ENCODE measurements around the gene UBE2D1.

Gene UBE2D1

DNA sequence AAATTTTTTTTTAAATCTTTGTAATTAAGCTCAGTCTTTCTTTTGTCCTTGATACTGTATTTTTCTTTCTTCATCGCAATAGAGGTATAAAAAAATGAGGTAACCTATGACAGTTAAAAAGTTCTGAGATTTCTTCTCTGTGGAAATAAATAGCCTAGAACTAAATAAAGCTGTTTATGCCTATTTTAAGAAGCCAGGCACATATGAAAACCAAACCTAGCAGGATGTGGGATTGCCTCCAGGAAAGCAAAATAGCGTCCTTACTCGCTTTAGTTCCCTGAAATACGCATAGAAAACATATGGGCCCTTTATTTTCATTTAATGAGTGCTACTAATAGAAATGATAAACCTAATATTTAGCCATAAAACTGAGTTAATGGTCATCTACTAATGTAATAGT lies 6.6 kb downstream of the UBE2D1 start:
- DNase-seq (ENCODE audit: low spot score) = no peak

DNA sequence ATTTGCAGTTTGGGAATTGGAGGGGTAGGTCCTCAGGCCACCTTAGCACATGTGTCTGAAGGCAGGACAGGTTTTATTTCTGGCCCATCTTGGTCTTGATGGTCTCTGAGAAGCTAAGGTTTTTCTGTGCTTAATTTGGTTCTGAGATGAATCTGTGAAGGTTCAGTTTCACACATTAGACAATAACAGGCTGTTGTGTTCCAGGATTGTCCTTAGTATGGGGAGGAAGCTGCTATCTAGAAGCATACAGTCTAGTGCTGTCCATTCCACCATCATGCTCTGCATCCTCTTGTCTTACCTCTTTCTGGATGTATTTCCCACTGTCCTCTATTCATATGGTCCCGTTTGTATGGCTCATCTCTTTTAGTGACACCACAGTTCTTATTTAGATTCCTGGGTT lies 7.1 kb downstream of the UBE2D1 start:
- DNase-seq (ENCODE audit: low spot score) = no peak

DNA sequence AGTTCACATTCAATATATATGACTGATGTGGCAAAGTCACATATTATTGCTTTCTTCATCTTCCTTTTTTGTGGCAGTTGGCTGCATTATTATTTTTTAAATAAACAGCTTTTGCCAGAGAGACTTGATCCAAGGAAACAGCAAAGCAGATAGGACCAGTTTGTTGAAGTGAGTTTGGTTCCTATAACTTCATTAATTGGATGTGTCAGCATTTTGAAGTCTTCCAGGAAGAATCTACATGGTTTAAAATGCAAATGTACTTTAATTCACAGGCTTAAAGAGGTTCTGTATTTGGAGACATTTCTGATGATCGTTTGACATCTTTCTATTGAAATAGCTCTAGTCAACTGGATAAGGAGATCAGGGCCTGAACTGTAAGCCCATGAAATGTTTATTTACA lies 13.2 kb downstream of the UBE2D1 start:
- no peak for DNase-seq (ENCODE audit: low spot score)

DNA sequence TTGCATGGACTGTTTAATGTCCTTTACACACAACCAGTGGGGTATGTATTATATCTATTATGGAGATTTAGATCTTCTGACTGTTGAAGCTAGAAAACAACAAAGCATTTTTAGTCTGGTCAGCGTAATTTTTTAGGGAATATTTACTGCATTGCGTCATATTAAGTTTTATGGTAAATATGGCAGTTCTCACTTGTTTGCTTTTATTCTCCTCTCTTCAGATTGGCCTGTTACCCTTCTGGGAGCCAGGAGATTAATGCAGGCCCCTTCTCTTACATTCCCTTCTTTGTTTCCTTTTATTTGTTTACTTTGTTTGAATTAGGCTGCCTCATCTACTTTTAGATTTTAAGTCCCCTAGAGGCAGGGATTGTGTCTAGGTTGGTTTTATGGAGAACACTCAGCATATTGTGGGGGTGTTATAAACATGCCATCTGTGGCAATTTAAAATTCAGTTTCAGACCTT lies 13.8 kb downstream of the UBE2D1 start:
- no peak for DNase-seq (ENCODE audit: low spot score)

DNA sequence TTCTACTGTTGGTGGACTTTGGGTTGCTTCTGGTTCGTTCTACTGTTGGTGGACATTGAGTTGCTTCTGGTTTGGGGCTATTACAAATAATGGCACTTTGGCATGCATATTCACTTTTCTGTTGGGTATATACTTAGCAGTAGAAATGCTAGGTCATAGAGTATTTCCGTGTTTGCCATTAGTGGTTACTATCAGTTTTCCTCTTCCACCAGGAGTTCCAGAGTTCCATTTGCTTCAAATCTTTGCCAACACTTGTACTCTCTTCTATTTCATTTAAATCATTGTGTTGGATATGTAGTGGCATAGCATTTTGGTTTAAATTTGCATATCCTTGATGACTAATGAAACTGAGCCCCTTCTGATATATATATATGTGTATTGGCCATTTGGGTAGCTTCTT lies 15.2 kb downstream of the UBE2D1 start:
- no peak for DNase-seq (ENCODE audit: low spot score)

DNA sequence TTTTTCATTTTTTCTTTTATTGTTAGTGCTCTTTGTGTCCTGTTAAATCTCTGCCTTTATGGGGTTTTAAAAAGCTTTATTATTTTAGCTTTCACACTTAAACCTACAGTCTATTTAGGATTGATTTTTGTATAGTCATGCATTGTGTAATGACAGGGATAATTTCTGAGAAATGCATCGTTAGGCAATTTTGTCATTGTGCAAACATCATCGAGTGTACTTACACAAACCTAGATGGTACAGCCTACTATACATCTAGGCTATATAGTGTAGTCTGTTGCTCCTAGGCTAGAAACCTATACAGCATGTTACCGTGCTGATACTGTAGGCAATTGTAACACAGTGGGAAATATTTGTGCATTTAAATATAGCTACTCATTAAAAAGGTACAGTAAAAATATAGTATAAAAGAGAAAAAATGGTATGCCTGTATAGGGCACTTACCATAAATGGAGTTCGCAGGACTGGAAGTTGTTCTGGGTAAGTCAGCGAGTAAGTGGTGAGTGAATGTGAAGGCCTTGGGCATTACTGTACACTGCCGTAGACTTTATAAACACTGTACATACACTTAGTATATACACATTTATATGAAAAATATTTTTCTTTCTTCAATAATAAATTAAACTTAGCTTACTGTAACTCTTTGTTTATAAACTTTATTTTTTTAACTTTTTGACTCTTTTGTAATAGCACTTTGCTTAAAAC lies 16.0 kb downstream of the UBE2D1 start:
- DNase-seq (ENCODE audit: low spot score) = no peak

DNA sequence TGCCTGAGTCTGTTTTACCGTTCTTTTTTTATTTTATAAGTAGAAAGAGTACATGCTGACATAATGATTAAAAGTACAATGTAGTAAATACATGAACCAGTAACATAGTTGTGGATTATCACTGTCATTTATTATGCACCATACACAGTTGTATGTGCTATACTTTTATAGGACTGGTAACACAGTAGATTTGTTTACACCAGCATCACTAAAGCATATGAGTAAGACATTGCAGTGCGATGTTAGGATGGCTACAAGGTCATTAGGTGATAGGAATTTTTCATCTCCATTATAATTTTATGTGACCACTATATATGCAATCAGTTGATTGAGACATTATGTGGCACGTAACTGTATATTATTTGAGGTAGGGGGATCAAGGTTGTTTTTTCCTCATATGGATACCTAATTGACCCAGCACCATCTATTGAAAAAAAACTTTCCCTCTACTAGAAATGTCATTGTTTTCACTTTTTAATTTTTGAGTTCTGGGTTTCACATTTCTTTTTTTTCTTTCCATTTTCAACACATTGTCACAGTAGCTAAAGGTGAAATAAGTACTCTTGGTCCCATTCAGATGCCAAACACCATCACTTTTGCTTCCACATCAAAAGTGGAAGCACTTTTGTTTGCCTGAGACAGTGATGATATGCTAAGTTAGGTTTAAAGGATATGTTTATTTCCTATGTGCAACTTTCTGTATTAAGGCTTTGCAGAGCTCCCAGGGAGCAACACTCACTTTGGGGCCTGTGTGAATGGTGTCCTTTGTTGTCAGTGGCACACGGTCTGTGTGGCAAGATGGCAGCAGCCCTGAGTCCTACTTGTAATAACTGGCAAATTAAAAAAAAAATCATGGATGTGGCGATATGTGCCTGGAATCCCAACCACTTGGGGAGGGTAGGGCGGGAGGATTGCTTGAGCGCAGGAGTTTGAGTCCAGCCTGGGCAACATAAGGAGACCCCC lies 17.1 kb downstream of the UBE2D1 start:
- DNase-seq (ENCODE audit: low spot score) = no peak

DNA sequence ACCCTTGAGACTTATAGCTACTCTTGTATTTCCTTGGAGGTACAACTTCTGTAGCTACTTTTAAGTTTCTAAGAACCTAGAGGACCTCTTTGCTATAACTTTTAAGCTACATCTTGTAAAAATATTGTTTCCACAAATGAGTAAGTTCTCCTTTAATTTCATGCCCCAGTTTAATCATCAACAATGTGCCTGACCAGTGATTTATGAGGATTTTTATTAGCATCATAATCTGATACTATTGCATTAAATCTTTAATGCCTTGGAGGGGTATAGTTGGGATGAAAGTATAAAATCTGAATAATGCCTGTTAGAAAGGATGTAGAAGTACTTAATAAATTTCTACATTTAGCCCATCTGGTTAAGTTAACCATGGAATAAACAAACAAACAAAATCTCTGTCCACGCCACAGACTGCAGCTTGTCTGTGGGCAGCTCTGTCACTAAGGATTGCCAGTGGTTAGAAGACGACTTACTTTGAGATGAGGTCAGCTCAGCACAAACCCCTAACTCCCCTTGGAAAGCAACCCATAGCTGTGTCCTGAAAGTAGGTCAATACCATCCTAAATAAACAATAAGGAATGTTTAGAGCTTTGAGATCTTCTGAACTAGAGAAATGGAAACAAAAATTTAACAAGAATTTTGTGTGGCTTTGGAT lies 18.3 kb downstream of the UBE2D1 start:
- DNase-seq (ENCODE audit: low spot score) = no peak

DNA sequence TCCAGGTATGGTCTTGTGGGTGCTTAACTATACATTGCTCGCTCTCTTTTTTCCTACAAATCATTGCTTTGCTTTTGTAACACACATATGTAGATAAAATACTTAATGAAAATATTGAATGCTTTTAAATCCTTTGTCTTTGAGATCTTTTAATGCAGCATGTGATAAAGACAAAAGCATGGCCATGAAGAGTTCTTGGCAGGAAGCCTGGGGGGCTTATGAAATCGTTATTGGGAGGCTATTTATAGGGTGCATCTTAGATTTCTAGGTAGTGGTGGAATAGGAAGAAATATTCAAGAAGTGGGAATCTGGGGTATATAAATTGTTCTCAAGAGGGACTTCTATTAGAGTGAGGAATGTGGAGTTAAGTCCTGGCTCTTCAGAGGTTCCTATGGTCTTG lies 21.9 kb downstream of the UBE2D1 start:
- no peak for DNase-seq (ENCODE audit: low spot score)

DNA sequence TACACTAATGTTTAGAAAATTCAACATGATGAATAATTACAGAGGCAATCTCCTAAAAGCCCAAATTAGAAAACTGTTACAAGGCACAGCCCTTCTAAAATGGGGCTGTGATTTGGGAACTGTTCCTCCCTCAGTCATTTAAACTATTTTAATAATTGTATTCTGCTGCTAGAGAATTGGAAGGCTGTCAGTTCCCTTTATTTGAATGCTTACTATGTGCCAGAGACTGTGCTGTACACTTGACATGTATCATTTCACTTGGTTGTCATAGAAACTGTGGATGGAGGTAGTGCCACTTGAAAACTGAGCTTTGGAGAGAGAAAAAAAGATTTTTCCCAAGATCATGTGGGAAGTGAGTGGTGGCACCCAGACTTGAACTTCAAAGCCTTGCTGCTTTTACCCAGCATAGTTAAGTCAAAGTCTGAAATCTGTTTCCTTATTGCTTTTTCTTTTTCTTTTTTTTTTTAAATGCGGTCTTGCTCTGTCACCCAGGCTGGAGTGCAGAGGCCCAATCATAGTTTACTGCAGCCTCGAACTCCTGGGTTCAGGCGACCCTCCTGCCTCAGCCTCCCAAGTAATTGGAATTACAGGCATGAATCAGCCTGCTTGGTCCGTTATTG lies 23.6 kb downstream of the UBE2D1 start:
- no peak for DNase-seq (ENCODE audit: low spot score)

DNA sequence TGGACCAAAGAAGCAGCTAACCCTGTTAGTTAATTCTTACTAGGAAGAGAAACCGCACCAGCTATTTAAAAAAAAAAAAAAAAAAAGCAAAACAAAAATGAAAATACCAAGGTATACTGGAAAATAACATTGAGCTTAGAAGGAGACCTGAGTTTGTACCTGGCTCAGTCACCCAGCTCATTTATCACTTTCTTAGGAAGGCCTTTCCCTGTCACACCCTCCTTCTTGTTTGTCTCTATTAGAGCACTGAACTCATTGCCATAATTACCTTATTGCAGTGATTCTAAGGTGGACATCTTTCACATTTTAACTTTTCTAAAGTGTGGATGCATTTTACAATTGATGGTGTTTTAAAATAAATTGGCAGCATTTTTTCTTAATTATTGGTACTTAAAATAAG lies 24.1 kb downstream of the UBE2D1 start:
- no peak for DNase-seq (ENCODE audit: low spot score)

DNA sequence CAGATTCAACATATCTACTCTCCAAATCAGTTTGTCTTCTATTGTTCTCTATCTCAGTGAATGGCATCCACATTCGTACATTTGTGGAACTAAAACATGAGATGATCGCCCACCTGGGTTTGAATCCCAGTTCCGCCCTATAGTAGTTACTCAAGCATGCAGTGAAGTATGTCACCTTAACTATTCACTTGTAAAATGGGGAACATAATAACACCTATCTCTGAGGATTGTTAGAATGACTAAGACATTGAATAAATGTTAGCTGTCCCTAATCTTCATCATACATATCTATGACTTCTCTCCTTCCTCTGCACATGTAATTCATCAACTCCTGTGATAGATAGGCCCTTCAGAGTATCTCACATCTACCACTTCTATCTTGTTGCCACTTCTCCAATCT lies 24.7 kb downstream of the UBE2D1 start:
- DNase-seq (ENCODE audit: low spot score) = no peak

DNA sequence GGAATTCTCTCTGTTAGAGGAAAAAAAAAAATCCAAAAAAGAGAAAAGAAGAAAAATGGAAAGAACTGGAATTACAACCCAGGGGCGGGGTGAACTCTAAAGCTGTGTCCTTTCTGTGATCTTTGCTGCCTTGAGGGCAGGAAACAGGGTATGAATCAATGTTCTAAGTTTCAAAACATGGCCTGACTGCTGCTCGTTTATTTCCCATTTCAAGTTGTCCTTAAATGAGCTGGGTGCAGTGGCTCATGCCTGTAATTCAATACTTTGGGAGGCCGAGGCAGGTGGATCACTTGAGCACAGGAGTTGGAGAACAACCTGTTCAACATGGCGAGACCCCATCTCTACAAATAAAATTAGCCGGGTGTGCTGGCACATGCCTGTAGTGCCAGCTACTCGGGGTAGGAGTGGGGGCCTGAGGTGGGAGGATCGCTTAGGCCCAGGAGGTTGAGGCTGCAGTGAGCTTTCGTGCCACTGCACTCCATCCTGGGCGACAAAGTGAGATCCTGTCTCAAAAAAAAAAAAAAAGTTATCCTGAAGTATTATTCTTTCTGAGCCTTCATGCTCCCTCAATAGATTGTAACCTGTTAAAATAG lies 25.7 kb downstream of the UBE2D1 start:
- no peak for DNase-seq (ENCODE audit: low spot score)

DNA sequence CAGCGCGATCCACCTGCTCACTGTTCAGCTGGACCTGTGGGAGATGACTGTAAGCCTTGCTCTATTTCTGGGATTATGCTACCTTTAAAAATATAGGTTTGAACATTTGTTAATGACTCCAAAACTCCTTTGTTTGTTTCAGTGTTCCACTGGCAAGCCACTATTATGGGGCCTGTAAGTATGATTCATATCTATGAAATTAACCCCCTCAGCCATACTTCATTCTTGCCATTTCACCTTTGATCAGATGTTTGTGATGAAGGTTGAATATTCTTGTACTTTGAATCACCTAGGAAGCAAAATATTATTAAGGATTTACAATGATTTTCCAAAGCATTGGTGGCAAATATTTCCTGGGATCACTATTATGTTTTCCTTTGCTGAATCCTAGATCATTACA lies 26.5 kb downstream of the UBE2D1 start:
- no peak for DNase-seq (ENCODE audit: low spot score)

DNA sequence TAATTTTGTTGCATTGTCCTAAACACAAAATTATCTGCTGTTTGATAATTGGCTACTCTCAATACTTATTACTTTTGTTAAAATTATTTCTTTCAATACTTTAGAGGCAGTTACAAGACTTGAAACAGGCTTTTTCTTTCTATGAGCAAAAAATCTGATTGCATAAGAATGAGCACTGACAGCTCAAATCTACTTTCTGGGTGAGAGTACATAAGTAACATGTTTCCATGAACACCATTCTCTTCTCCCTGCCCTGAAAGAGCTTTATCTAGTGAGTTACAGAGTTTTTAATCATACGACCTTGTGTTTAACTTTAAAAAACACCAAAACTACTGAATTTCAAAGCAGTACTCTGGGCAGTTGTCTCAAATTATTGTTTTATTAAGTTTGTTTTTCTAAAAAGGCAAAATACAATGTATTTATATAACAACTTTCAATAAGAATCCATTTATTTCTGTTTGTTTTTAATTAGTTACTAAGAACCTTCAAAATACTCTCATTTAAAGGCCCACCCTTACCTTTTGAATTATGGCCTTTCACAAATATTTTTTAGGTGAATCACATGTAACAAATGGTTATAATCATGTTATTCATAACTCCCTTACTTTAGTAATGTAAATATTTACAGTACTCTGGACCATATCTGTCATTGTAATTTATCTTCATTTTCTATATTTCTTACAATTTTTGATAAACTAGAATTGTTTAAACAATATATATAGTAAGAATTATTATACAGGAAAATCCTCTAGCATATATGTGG lies 27.4 kb downstream of the UBE2D1 start:
- no peak for DNase-seq (ENCODE audit: low spot score)

DNA sequence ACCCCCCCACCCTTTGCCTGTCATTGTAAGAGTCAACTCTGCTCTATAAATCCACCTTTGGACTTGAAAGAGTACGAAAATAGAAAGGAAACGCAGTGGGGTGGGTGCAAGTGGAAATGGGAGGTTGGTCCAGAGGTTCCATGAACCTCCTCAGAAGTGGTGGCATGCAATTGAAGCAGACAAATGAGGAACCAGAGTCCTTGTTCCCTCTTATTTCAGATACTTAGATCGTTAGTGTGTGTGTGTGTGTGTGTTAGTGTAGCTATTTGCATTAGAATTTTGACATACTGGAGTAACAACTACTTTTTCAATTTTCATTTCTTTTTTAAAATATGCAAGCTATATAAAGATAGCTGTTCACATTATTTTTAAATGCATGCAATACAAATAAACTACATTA lies 32.3 kb downstream of the UBE2D1 start:
- no peak for DNase-seq (ENCODE audit: low spot score)

DNA sequence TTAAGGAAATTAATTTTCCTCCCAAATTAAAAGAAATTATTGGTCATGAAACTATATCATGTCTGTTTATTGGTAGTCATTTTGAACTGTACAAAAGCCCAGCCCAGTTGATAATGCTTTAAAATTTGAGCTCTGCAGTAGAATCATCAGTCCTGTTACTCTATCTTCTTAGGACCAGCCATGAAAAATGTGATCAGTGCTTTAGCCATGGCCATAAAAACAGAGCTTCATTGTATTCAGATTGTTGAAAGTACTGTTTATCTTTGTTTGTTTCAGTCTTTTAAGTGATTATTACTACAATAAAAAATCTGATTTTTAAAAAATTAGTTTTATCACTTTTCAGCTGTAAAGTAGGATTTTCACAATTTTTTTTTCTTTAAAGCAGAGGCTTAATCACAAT lies 36.7 kb downstream of the UBE2D1 start:
- DNase-seq (ENCODE audit: low spot score) = no peak

DNA sequence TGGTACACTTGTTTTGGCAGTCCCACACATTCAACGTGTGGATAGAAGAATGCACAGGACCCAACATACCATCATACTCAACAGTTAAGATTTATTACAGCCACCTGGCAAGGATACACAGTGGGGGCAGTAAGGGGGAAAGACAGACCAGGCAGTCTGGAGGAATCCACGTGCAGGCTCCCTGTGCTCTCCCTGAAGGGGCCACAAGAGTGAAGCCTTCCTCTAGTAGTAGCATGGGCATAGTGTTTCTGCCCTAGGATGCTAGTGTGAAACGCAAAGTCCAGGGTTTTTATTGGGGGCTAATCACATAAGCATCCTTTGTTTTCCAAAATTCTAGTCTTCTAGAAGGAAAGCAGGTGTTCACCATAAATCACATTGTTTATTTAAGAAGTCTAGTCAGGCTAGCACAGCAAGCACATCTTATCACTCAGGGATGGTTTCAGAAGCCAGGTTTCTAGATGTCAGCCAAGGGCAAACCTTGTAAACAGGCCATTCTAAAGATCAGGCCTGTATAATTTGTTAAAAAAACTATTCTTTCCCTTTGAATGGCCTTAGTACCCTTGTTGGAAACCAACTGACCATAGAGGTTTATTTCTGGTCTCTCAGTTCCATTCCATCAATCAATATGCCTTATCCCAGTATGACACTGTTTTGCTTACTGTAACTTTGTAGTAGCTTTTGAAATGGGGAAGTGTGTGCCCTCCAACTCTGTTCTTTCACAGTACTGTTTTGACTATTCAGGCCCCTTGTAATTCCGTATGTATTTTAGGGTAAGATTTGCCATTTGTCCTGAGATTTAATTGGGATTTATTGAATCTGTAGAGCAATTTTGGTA lies 38.0 kb downstream of the UBE2D1 start:
- DNase-seq (ENCODE audit: low spot score) = no peak

DNA sequence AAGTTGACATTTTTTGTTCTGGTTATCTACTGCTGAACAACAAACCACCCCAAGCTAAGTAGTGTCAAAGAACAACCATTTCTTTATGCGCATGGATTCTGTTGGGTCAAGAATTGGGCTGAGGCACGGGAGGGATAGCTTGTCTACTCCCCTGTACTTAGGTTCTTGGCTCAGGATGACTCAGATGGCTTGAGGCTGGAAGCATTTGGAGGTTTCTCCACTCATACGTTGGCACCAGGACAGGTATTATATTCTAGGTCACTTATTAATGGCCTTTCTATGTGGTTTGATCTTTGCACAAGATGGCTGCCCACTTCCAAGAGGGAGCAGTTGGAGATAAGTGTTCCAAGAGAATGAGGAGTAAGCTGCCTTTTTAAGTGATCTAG lies 38.6 kb downstream of the UBE2D1 start:
- no peak for DNase-seq (ENCODE audit: low spot score)

DNA sequence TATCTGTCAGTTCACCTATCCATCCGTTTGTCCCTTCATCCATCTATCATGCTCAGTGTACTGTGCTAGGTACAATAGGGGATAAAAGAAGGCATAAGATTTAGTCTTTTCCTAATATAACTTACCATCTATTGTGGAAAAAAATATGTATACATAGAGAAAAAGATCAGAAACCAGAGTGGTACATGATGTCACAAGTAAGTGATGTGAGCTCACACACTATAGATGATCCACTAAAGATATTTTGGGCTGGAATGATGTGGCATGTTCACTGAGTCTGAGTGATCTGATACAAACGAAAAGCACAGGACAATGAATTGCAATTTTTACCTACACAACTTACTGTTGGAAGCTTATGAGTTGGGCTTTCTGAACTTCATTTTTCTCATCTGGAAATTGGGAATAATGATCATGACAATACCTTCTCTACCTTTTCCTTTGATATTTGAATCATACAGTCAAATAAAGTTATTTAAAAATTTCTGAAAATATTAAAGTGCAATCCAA lies 47.7 kb downstream of the UBE2D1 start:
- no peak for DNase-seq (ENCODE audit: low spot score)

Data from CD4-positive, alpha-beta T cell treated with Interleukin-2 at 100 ng/mL for 4 hours (primary cell).